AG04449 (cell line): ENCODE data around the gene ACKR2.

ENCODE experiments used
- CTCF ChIA-PET: fragments of 350-600 bp; formaldehyde crosslinking; extraction: SDS; loops from one replicate; lab custom pipeline; 2021; ENCODE audit warnings: antibody characterized with exemption; lab: Yijun Ruan, JAX
- POLR2A ChIA-PET: fragments of 400-600, 350-600 bp; formaldehyde crosslinking; extraction: SDS; loops from one replicate; lab custom pipeline; 2020; ENCODE audit warnings: antibody characterized with exemption, inconsistent platforms; lab: Yijun Ruan, JAX
- DNase-seq: peaks from one replicate; pipeline ENCODE4 v3.0.0-alpha.2; 2010; ENCODE audit warnings: low read depth, low spot score
- H3K4me3 ChIP-seq: 2 replicates; pipeline ENCODE4 v1.5.1; 2011; ENCODE audit warnings: low read depth, mild to moderate bottlenecking, control low read depth, low read length
- CTCF ChIP-seq: IDR thresholded peaks from one replicate; pipeline ENCODE4 v1.5.1; 2011; ENCODE audit warnings: mild to moderate bottlenecking, moderate library complexity, low read length, control low read depth, inconsistent platforms; ENCODE audit not compliant: insufficient read depth; ENCODE audit errors: missing control alignments

ACKR2 gene

GRCh38 chr3:42886294-42886822 is 77.1 kb downstream of the ACKR2 start:
- POLR2A ChIA-PET, result no interaction called here
- CTCF ChIA-PET, result no interaction called here
- no peak for DNase-seq
- no peak for TF ChIP-seq CTCF
- no peak overlapping the region for H3K4me3 ChIP-seq

GRCh38 chr3:42887084-42887483 is 77.8 kb downstream of the ACKR2 start:
- DNase-seq, result no peak
- no peak overlapping the region for H3K4me3 ChIP-seq
- ChIA-PET POLR2A (no interaction called here), CTCF (no interaction called here)
- TF ChIP-seq CTCF, result no peak

- ChIA-PET POLR2A (no interaction called here), CTCF (interaction anchor here (1.5 kb wide), 1 partner anchor 10 kb away, joined by 6 read pairs; no protein-coding TSS in a partner anchor)
- TF ChIP-seq CTCF, result no peak
- DNase-seq, result no peak
- no peak overlapping the region for H3K4me3 ChIP-seq
These were observed 81.8 kb downstream of the ACKR2 start for GRCh38 chr3:42891042-42891441.

- no peak for DNase-seq
- CTCF ChIA-PET, result interaction anchor here (2.2 kb wide), 1 partner anchor 10 kb away, joined by 11 read pairs; no protein-coding TSS in a partner anchor
- POLR2A ChIA-PET, result no interaction called here
- TF ChIP-seq CTCF, result no peak
- no peak overlapping the region for H3K4me3 ChIP-seq
These were observed 82.9 kb downstream of the ACKR2 start for GRCh38 chr3:42892169-42892568.

- H3K4me3 ChIP-seq, result no peak overlapping the region
- TF ChIP-seq CTCF, result no peak
- POLR2A ChIA-PET, result no interaction called here
- no peak for DNase-seq
- CTCF ChIA-PET, result interaction anchor here (2.2 kb wide), 1 partner anchor 11 kb away, joined by 11 read pairs; no protein-coding TSS in a partner anchor
These were observed 83.6 kb downstream of the ACKR2 start for GRCh38 chr3:42892807-42893206.

GRCh38 chr3:42894698-42895579 is 85.7 kb downstream of the ACKR2 start:
- H3K4me3 ChIP-seq, result no peak overlapping the region
- ChIA-PET POLR2A (no interaction called here), CTCF (interaction anchor here (0.7 to 1.7 kb wide), 3 partner anchors 13 to 115 kb away, joined by 3 to 5 read pairs (median 3); no protein-coding TSS in a partner anchor)
- no peak for DNase-seq
- no peak for TF ChIP-seq CTCF
